Astrocyte of the spinal cord (primary cell): Measurements from ENCODE around the gene VPS16.

ENCODE experiments used
- DNase-seq: peaks from one replicate; pipeline ENCODE4 v3.0.0; 2011; ENCODE audit warnings: low read depth, low spot score
- H3K4me3 ChIP-seq: 2 replicates; pipeline ENCODE4 v1.5.1; 2011; ENCODE audit warnings: low read depth, mild to moderate bottlenecking, low read length, moderate library complexity
- in situ Hi-C: cut with HindIII; loops from 2 replicates; pipeline ENCODE4 v1.10.0; 2017; ENCODE audit warnings: low sequenced_read_pairs
- TF ChIP-seq, protein P1 (sequence below): IDR thresholded peaks from 2 replicates; pipeline ENCODE4 v1.5.1; 2012; ENCODE audit warnings: low read depth, mild to moderate bottlenecking, low read length, inconsistent platforms

The VPS16 gene

GRCh38 chr20:2845607-2846006 is 5.1 kb downstream of the VPS16 start:
- in situ Hi-C loops, result no loop called here
- TF ChIP-seq, protein P1, sequence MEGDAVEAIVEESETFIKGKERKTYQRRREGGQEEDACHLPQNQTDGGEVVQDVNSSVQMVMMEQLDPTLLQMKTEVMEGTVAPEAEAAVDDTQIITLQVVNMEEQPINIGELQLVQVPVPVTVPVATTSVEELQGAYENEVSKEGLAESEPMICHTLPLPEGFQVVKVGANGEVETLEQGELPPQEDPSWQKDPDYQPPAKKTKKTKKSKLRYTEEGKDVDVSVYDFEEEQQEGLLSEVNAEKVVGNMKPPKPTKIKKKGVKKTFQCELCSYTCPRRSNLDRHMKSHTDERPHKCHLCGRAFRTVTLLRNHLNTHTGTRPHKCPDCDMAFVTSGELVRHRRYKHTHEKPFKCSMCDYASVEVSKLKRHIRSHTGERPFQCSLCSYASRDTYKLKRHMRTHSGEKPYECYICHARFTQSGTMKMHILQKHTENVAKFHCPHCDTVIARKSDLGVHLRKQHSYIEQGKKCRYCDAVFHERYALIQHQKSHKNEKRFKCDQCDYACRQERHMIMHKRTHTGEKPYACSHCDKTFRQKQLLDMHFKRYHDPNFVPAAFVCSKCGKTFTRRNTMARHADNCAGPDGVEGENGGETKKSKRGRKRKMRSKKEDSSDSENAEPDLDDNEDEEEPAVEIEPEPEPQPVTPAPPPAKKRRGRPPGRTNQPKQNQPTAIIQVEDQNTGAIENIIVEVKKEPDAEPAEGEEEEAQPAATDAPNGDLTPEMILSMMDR, result no peak
- DNase-seq, result no peak
- no peak overlapping the region for H3K4me3 ChIP-seq

GRCh38 chr20:2846698-2847097 is 6.2 kb downstream of the VPS16 start:
- in situ Hi-C loops, result no loop called here
- no peak for DNase-seq
- TF ChIP-seq, protein P1, result no peak
- no peak overlapping the region for H3K4me3 ChIP-seq

- DNase-seq, result no peak
- in situ Hi-C loops, result no loop called here
- no peak overlapping the region for H3K4me3 ChIP-seq
- TF ChIP-seq, protein P1, result no peak
Observed at GRCh38 chr20:2847802-2848201, 7.3 kb downstream of the VPS16 start.

DNA sequence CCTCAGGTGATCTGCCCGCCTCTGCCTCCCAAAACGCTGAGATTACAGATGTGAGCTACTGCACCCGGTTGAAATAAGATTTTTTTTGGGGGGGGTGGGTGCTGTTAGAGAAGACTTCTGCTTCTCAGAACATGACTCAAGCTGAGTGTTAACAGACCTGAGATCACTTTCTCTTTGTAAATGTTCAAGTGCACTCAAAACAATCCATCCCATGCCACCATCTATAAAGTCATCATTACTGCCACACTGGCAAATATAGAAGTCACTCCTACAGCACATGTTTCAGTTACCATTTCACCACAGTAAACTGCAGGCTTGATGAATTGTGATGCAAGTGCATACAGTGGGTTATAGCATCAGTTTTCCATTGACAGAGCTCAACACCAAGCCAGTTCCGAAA is 9.0 kb downstream of the VPS16 start:
- TF ChIP-seq, protein P1, result no peak
- no peak overlapping the region for H3K4me3 ChIP-seq
- in situ Hi-C loops, result no loop called here
- DNase-seq, result no peak

DNA sequence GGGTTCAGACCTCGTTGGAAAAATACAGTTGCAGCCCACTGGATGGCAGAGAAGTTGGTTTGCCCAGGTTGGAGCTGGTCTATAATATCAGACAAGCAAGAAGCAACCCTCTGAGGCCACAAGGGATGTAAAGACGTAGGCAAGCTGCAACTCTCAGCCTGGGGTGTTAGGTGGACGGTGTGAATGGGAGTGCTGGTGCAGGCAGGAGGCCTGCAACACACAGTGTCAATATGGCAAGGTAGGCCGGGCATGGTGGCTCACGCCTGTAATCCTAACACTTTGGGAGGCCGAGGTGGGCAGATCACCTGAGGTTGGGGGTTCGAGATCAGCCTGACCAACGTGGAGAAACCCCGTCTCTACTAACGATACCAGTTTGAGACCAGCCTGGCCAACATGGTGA is 10.5 kb downstream of the VPS16 start:
- in situ Hi-C loops, result no loop called here
- TF ChIP-seq, protein P1, result no peak
- H3K4me3 ChIP-seq, result no peak overlapping the region
- no peak for DNase-seq

DNA sequence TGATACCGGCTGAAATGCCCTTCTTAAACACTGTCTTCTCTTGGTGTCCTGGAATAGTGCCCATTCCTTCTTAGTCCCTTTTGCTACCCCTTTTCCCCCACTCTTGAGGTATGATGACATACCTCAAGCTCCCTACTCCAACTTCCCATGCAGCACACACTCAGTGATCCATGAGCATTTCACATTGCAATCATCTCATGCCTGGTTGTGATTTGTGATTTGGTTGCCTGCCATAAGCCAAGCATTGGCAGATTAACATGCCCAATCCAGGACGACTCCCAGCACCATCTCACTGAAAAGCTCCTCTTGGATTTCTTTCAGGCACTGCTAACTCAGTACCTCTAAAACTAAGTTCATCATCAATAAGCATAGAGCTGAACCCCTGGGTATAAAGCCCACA is 18.0 kb downstream of the VPS16 start:
- DNase-seq, result no peak
- in situ Hi-C loops, result no loop called here
- no peak overlapping the region for H3K4me3 ChIP-seq
- TF ChIP-seq, protein P1, result no peak
